HG03432 (cell line): Measurements from ENCODE around the gene FBXO31.
A peak's percentile ranks its signal among the peaks of the same experiment; 100 is the strongest.
"Not testable (repeated sequence)": the region's sequence is repeated elsewhere in the genome, so short reads cannot be mapped to it uniquely, and the experiment has no call there.

Source experiments
- ATAC-seq: cut with Tn5 transposase; IDR thresholded peaks from one replicate; pipeline ENCODE4 v1.9.1; 2021; ENCODE audit warnings: mild to moderate bottlenecking, moderate library complexity; ENCODE audit not compliant: unreplicated experiment

FBXO31 gene

GRCh38 chr16:87411375-87412271 lies 28.0 kb upstream of the FBXO31 start:
- ATAC-seq: no peak

- ATAC-seq: no peak
Measured at GRCh38 chr16:87410968-87411367, 27.4 kb upstream of the FBXO31 start.

- no peak for ATAC-seq
Measured at GRCh38 chr16:87410530-87410929, 27.0 kb upstream of the FBXO31 start.

GRCh38 chr16:87409781-87410180 lies 26.2 kb upstream of the FBXO31 start:
- no peak for ATAC-seq

DNA sequence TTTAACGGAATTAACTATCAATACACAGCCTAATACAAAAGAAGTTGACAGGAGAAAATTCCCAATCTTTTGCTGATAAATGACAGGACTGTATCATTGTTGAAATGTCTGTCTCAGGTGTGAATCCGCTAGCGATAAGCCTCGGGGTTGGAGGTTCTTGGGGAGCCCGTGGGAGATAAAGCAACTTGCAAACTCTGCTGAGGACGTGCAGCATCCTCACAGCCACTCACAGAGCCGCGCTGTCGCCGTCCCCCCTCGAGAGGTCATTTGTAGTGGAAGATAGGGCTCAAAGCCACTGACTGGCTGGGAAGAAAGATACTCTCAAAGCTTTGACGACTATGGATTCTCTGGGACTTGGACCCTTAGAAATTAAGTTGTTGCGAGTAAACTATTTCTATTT lies 25.6 kb upstream of the FBXO31 start:
- ATAC-seq: no peak

- ATAC-seq: no peak
Measured at GRCh38 chr16:87407511-87408112, 24.0 kb upstream of the FBXO31 start.

GRCh38 chr16:87406495-87407088 lies 23.0 kb upstream of the FBXO31 start:
- ATAC-seq: no peak

DNA sequence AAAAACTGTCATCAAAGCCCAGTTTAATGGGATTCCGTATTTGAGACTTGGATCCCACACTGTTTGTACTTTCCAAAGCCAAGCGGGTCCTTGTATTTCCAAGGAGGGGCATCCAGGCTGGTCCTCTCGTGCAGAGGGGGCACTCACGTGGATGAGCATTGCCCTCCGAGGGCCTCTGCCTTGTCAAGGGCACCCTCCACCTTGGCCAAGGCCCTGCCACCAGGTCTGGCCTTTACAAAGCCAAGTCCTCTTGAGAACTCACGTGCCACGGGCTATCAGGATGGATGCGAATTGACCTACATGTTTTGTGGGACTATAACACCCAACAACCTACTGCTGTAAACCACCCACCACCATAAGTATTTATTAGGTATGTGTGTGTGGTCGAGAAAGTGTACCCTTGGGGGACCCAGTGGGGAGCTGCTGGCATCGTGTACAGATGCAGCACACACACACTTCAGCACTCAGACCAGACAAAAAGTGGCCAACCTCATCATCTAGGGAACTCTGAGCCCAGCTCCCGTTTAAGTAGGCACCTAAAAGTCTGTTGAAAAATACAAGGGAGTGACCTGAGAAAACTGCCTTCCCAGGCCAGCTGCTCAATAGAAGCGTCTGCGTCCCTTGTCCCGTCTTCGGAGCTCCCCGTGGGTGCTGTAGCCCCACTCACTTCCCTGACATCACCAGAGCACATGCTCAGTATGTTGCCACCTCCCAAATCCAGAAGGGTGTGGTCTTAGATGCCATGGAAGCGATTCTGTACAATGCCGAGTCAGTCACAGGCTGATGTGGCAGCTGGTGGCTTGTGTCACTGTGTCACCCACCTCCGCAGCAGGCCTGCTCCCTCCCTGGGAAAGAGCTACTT lies 21.4 kb upstream of the FBXO31 start:
- no peak for ATAC-seq

- ATAC-seq: no peak
Measured at GRCh38 chr16:87395181-87395842, 11.7 kb upstream of the FBXO31 start.

- no peak for ATAC-seq
Measured at GRCh38 chr16:87393680-87394055, 10.1 kb upstream of the FBXO31 start.

DNA sequence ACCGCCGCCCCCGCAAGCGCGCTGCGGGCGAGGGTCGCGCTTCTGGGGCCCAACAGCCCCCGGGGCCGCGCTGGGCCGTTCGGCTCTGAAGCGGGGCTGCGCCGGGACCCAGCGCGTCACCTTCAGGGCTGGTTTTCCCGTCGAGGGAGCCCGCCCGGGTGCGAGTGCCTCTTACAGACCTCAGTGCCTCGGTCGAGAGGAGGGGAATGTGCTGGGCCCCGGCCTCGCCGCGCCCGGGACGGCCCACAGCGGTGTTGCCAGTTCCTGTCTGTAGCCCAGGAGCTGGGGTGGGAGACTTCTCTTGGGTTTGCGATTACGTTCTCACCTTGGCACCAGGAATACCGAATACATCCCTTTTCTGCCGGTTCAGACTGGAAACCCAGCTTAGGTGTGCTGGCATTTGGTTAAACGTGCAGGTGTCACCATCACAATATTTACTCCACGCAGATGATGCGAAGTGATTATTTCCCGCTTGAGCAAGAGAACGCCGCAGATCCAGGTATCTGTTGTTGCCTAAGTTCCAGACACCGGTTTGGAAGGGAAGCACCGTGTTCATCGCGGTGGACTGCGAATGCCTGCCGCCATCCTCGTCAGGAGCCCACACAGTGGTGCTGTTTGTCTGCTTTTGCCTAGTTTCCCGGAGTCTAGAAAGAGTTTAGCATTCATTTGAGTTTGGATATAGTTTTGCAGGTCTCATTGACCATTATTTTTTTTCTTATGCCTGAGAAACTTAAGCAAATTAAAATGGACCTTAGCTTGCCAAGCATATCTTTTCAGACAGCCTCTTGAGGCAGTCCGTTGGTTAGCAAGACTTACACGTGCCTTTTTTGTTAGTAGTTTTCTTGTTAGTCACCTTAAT lies 9.5 kb upstream of the FBXO31 start:
- no peak for ATAC-seq

DNA sequence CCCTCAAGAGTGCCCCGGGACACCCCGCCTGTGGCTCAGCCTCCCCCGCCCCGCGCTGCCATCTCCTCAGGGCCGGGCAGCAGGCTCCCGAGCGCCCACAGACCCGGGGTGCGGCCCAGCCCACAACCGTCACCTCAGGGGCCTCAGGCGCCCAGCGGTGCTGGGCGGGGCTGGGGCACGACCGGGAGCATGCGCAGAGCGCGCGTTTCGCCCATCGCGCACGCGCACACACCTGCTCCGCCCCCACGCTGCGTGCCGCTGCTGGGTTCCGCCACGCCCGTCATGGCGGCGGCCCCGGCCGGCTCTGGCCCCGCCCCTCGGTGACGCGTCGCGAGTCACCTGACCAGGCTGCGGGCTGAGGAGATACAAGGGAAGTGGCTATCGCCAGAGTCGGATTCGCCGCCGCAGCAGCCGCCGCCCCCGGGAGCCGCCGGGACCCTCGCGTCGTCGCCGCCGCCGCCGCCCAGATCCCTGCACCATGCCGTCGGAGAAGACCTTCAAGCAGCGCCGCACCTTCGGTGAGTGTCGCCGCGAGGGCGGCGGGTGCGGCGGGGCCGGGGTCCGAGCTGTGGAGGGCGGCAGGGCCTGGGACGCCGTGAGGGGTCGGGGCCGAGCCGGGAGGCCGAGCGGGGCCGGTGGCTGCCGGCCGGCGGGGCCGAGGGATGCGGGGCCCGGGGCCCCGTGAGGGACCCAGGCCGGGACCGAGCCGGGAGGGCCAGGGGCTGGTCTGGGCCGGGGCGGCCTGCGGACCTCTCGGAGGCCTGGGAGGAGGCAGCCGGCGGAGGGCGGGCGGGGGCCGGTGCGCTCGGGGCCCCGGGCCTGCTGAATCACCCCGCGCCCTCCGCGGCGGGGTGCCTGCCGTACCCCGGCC lies 8.6 kb upstream of the FBXO31 start, which contains the start of gene MAP1LC3B:
Gene MAP1LC3B, plus strand, starts transcription at position 387 of the 871 bp plus-strand sequence. Its CDS starts 92 bp downstream, at position 479.
- peak; percentile 66 for ATAC-seq

DNA sequence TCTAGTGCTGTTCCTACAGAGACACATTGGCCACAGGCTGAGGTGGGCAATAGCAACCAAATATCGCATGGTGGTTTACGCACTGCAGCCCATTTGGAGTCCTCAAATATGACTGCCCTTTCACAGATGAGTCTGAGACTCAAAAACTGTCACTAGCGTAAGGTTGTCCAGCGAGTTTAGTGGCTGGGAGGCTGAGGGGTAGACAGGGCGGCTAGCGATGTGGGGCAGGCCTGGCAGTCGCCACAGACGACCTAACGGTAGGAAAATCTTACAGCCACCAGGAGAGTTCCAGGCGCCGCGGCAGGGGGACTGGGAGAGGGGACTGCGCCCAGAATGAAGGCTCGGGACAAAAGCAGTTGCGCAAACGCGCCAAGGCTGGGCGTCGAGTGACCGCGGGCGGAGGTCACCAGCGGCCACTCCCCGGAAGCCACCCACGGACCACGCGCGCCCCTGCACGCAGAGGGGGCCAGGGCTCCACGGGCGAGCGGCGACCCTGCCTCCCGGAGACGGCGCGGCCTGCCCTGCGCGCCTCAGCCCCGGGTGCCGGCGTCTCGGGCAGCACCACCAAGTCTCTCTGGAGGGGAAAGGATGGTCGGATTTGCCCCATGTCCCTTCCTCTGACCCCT lies 7.9 kb upstream of the FBXO31 start:
- ATAC-seq: peak; percentile 16

- ATAC-seq: no peak
Measured at GRCh38 chr16:87390641-87391323, 7.2 kb upstream of the FBXO31 start.

GRCh38 chr16:87389914-87390313 lies 6.3 kb upstream of the FBXO31 start:
- not testable (repeated sequence) for ATAC-seq

DNA sequence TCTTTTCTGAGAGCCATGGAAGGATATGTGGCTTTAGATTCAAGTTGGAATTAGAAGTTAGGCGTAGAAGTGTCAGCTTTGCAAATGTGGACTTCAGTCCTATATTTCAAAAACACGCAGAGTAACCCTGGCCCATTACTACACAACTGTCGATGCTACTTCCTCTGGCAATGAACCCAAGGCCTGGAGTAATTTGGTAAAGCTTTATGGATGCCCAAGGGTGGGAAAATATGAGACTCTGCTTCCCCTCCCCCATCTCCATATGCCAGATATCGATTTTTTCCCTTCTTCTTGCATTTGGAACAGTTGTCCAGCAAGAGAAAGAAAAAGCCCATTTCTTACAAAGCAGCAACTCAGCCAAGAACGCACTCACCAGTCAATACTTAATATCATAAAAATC lies 5.7 kb upstream of the FBXO31 start:
- ATAC-seq: no peak

GRCh38 chr16:87388818-87389134 lies 5.2 kb upstream of the FBXO31 start:
- ATAC-seq: no peak
